GM19372 (cell line): Measurements from ENCODE around the gene PCGF3.
"Not testable (repeated sequence)": the region's sequence is repeated elsewhere in the genome, so short reads cannot be mapped to it uniquely, and the experiment has no call there.

ENCODE experiments used
- ATAC-seq: cut with Tn5 transposase; IDR thresholded peaks from one replicate; pipeline ENCODE4 v1.9.1; 2021; ENCODE audit warnings: mild to moderate bottlenecking, low read depth, moderate library complexity; ENCODE audit not compliant: unreplicated experiment

Gene PCGF3

GRCh38 chr4:790466-790820 lies 84.8 kb downstream of the PCGF3 start:
- ATAC-seq = no peak

GRCh38 chr4:791252-791897 lies 85.7 kb downstream of the PCGF3 start:
- no peak for ATAC-seq

GRCh38 chr4:791898-792625 lies 86.4 kb downstream of the PCGF3 start:
- no peak for ATAC-seq

GRCh38 chr4:792626-793092 lies 87.0 kb downstream of the PCGF3 start:
- ATAC-seq = no peak

GRCh38 chr4:793093-793861 lies 87.6 kb downstream of the PCGF3 start:
- no peak for ATAC-seq

- ATAC-seq = no peak
These were observed 88.4 kb downstream of the PCGF3 start for GRCh38 chr4:793941-794621.

- ATAC-seq = no peak
These were observed 89.5 kb downstream of the PCGF3 start for GRCh38 chr4:794900-795725.

- no peak for ATAC-seq
These were observed 90.1 kb downstream of the PCGF3 start for GRCh38 chr4:795726-796119.

GRCh38 chr4:796206-796605 lies 90.6 kb downstream of the PCGF3 start:
- ATAC-seq = no peak

GRCh38 chr4:797066-797465 lies 91.4 kb downstream of the PCGF3 start:
- ATAC-seq = no peak

- ATAC-seq = no peak
These were observed 95.9 kb downstream of the PCGF3 start for GRCh38 chr4:801436-802124.

- ATAC-seq = no peak
These were observed 98.3 kb downstream of the PCGF3 start for GRCh38 chr4:803884-804283.

GRCh38 chr4:804804-805203 lies 99.2 kb downstream of the PCGF3 start:
- ATAC-seq = no peak

- ATAC-seq = not testable (repeated sequence)
These were observed 101.3 kb downstream of the PCGF3 start for GRCh38 chr4:806979-807378.

- no peak for ATAC-seq
These were observed 102.2 kb downstream of the PCGF3 start for GRCh38 chr4:807792-808191.

GRCh38 chr4:808860-809570 lies 103.4 kb downstream of the PCGF3 start:
- no peak for ATAC-seq

GRCh38 chr4:813900-814299 lies 108.3 kb downstream of the PCGF3 start:
- no peak for ATAC-seq

- no peak for ATAC-seq
These were observed 108.7 kb downstream of the PCGF3 start for GRCh38 chr4:814312-814850.
